GM21786 (cell line): ENCODE measurements around the gene AMOTL1.
"Not testable (repeated sequence)": the region's sequence is repeated elsewhere in the genome, so short reads cannot be mapped to it uniquely, and the experiment has no call there.

ENCODE experiments used
- ATAC-seq: cut with Tn5 transposase; IDR thresholded peaks from one replicate; pipeline ENCODE4 v1.9.1; 2021; ENCODE audit not compliant: unreplicated experiment

AMOTL1 gene

DNA sequence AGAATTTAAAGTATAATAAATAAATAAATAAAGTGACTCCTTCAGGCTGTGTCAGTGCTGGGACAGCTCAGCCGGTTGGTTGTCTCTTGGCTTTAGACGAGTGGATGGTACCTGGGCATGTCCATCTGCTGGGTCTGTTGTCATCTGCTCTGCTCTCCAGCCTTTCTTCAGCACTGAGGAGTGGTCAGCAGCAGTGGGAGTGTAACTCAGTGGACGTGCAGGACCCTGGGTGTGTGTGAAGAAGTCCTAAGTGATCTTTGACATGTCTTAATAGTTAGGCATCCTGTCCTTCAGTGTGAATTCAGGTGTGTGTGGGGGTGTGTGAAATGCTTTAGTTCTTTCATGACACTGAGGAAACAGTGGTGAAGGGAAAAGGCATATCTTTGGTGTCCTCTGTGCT, 24.3 kb downstream of the AMOTL1 start:
- ATAC-seq, result no peak

DNA sequence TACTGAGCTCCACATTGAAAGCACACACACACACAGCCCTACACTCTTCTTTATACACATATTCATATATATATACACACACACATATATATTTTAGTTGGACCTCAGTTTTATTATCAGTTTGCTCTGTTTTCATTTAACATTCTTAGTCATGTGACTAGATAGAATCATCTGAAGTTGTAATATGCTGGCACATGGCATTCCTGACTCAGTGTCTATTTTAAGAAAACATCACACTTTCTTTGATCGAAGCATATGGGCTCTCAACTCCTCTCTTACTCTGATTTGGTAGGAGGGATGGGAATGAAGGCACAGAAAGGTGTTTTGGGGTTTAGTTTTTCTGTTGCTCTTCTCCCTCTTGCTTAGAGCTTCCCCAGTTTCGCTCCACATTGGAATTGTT, 24.8 kb downstream of the AMOTL1 start:
- no peak for ATAC-seq

DNA sequence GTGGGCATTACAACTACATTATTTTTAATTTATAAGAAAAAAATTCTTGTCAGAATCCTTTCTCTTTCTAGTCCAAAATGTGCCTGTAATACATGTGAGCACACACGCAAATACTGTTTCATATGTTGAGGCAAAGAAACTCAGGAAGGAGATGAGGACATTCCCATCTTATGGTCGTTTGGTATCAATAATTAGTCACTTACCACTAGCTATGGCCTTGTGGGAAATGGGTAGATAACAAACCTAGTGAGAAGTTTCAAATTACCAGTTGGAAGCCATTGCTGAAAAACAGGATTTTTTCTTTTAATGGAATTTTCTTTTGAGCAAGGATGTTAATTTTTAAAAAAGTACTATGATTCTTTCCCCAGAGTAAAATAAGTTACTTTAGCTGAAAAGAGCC, 25.7 kb downstream of the AMOTL1 start:
- no peak for ATAC-seq

DNA sequence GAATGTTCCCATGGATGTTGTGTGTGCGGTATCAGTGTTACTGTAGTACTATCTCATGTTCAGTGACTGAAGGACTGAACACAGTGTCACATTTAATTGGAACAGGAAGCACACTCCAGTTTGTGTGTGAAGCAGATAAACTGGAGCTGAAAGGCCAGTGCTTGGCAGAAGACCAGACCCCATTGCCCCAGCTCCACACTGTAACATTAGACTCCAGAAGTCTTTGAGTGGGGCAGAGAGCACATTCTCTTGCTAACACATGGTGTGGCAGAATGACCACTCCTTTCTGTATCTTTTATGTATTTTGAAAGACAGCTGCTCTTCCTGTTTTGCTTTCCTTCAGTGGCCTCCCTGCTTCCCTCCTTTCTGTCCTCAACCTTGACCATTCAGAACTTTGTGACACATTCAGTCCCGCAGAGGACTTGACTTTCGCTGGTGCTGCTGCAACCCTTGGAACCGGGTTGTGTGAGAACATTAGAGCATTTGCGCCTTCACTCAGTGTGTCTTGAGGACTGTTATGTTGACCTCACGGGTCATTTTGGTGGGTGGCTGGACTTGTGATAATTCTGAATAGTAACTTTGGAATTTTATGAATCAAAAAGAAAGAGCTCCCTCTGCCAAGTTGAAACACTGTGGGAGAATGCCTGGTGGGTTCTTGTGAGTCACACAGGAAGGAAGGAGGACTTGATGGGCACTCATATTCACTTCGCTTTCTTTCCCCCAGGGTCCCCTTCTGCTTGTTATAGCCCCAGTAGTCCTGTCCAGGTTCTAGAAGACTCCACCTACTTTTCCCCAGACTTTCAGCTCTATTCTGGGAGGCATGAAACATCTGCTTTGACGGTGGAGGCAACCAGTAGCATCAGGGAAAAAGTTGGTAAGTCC, 26.4 kb downstream of the AMOTL1 start:
- ATAC-seq, result no peak

DNA sequence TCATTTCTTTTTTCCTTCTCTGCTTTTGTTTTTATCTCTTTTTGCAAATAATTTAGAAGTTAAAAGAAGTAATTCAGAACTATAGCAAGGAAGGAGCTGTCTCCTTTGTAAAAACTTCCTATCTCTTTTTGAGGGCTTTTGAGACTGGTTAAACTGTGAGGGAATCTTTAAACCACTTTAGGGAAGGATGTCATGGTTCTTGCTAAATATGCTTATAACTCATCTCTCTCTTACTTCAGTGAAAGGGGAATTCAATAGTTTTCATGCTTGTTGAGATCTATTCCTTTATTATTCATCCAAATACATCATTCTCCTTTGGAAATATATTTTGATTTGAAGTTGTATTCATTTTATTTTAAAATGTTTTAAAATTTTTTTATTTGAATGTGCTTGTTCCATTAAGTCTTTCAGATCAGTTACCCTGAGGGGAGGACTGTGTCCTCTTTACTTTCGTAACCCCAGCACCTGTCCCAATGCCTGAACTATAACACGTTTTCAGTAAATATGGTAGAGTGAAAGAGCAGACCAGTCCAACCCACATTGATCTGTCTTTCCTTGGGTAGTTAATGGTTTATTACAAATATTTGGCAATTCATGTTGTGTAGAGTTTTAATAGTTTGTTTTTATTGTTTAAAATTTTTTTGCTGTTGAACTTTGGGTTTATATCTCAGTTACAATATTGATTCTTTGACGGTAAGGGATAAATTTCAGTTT, 27.5 kb downstream of the AMOTL1 start:
- no peak for ATAC-seq

DNA sequence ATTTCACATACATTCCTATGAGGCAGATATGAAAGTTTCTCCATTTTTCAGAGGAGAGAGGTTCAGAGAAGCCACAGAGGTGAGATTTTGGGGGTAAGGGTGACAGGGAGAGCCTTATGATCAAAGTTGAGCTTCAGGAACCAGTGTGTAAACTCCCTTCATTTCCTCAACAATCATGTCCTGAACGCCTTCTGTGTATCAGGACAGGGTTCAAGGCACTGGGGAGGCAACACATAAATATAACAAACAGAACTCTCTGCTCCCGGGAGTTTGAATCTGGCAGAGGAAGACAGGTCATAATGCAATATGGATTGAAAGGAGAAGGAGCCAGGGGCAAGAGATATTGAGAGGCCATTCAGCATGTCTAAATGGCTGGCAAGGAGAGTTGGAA, 28.0 kb downstream of the AMOTL1 start:
- ATAC-seq, result no peak

DNA sequence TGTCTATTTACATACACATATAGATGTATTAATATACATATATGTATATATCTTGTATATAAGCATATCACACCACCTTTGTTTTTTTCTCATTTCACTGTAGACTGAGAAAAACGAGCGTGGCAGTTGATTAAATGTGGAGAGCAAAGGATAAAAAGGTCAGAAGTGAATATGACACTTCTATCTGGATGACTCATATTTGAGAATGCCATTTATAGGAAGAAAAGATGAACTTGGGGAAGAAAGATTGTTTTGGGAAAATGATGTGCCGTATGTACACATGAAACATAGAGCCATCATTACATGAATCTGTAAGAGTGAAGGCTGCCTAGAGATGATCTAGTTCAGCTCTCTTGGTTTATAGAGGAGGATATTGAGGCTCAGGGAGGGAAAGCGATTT, 28.7 kb downstream of the AMOTL1 start:
- ATAC-seq, result no peak

DNA sequence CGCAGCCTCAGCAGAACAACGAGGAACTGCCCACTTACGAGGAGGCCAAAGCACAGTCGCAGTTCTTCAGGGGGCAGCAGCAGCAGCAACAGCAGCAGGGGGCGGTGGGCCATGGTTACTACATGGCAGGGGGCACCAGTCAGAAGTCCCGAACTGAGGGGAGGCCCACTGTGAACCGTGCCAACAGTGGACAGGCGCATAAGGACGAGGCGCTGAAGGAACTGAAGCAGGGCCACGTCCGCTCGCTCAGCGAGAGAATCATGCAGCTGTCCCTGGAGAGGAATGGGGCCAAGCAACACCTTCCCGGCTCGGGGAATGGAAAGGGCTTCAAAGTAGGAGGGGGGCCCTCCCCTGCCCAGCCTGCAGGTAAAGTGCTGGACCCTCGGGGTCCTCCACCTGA, 31.6 kb downstream of the AMOTL1 start:
- ATAC-seq, result no peak

DNA sequence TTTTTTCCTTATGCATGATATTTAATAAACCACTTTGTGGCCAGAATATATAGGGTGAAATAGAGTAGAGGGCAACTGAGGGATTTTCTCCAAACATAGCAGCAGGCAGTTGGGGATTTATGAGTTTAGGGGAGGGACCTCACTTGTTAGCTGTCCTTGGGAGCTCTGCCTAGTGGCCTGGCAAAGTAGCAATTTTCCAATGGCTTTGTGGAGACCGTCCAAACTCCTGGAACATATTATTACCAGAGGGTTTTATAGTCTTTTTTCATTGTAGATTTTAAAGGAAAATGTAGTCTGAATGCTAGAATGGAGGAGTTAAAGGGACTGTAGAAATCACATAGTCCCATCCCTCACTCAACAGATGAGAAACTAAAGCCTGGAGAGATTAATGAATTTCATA, 32.3 kb downstream of the AMOTL1 start:
- no peak for ATAC-seq

DNA sequence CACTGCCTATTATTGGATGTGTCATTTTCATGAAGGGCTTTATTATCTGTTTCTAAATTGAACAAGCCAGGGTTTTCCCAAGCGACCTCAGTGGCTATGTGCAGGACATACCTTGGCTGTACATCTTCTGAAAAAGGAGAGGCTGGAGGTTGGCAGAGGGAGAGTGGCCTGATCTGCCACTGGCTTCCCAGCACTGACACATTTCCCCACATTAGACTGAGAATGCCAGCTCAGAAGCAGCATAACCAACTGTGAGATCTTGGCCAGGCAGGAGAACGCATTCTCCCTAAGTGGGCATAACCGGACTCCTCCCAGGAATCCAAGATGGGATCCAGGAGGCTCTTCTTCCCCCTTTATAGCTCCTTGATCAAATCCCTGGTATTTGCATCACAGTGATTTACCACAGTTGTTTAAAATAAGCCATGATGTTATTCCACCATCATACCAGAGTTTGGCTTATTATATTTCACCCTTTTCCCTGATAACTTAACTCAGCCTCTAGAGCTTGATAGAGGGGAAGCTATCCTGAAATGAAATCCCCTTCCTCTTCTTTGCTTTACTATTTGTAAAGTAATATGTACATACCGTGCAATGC, 33.8 kb downstream of the AMOTL1 start:
- no peak for ATAC-seq

DNA sequence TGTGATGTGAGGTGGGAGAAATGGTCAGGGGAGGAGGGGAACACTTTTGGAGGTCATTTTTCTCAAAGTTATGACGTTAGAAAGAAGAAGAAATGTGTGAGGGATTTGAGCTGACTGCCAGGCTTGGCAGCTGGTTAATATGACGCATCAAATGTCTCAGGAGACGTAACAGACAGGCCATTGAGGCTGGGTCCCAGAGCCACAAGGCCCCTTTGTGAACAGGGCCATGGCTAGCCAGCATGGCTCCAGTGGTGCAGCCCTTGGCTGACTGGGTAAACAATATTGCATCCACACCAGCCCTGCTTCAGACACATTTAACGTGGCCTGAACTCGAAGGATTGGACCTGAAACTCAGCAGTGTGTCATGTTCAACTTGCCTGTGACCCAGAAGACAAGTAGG, 34.3 kb downstream of the AMOTL1 start:
- ATAC-seq, result no peak

DNA sequence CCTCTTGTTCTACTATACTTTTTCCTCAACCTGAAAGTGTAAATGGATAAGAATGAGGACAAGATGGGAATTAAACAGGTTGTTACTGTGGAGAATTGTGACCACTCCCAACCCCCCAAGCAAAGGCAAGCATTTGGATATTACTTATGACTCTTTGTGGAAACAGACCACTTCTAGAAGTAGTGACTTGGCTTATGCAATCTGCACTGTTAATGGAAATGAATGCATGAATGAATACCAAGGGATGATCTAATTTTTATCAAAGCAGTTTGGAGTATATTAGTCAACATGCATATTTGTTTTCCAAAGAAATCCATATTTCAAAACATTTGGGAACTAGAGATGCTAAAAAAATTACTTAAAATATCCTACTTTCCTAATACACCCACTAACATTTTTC, 35.3 kb downstream of the AMOTL1 start:
- no peak for ATAC-seq

DNA sequence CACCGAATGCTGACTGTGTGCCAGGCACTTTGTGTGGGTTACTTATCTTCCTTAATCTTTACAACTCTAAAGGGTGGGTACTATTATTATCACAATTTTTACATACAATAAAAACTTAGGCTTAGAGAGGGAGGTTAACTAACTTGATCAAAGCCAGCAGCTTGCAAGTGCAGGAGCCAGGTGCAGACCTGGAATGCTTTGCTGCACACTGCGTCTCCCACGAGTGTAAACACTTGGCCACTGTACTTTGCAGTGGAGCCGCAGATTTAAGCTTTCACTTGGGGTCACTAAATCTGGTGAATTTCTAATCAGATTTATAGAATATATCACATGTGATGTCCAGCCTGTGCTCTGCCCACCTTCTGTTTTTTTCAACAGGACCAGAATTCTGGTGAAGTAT, 36.7 kb downstream of the AMOTL1 start:
- no peak for ATAC-seq

DNA sequence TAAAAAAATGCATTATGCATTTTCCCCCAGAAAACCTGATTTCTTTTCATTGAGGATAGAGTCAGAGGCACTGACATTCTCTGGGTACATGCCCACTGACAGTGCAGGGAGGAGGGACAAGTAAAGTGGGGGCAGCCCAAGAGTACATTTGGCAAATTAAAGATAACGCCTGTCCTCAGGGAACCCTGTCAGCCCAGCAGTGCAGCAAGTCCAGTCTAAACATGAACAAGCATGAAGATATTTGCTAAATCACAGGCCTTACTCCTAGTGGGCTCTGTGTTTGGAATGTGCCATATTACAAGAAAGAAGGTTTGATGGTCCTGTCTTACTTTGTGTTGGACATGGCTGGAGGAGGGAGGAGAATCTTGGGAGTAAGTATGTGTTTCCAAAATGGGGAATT, 37.9 kb downstream of the AMOTL1 start:
- ATAC-seq, result no peak

DNA sequence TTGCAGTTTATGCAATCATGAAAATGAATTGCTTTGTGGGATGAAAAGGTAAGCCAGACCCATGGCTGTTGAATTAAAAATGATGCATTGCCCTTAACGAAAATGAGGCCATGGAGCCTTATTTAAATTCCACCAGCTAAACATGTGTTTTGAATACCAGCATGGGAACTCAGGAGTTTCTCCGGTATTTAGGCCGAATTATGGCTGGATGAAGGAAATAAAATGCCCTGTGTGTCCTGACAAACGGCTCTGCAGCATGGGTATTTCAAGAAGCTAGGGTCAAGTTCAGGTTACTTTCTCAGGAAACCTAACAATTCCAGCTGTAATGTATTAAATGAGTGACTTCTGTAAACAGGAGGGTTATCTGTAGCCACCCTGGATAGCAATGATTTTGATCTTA, 38.3 kb downstream of the AMOTL1 start:
- no peak for ATAC-seq

DNA sequence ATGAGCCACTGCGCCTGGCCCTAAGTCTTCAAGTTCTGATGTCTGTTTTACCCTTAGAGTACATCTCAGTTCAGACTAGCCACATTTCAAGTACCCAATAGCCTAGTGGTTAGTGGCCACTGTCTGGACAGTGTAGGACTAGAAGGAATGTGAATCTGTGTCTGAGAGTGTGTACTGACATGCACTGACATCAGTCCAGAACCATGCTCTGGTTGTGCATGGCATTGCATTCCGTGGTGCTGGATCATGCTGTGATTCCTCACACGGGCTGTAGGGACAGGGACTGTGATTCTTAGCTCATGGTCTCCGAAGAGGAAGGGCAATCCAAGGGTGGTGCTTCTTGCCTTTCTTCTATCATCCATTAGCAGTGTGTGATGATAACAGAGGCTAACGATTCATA, 41.1 kb downstream of the AMOTL1 start:
- ATAC-seq, result no peak

DNA sequence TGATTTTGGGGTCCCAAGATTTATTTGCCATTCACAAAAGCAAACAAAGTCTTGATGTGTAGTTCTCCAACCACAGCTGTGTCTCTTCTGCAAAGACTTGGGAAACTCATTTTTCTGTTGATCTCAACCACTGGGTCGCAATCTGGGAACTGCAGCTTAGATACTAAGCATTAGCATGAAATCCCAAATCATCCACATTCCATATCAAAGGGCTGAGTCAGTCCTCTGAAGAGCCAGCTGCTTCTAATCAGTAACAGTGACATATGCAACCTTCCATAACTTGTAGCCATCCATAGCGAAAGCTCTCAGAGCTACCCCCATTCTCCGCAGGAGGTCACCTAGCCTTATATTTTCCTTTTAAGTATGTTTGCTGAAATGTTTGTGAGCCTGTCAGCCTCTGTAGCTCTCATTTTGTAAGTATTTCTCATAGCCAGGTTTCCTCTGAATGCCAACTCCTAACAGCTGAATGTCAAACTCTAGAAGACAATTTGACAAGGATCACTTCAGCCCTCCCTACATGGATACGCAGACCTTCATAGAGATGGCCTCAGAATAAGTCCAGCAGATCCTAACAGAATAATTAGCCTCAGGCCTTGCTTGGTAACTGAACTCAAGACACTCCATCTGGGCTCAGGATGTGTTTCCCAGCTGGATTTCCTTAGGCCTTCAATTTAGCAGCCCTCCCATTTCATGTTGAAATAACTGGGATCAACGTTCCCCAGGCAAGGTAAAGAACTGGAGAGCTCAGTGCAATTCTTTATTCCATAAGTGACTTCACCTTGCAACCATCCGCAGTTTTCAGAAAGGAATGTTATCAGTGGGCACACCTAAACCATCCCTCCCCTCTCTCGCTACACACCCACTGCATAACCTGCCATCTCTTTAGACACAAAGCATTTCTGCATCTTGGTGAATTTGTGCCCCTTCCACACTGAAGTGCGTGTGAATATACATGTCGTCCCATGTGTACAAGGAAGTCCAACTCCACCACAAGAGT, 44.9 kb downstream of the AMOTL1 start:
- ATAC-seq, result not testable (repeated sequence)

DNA sequence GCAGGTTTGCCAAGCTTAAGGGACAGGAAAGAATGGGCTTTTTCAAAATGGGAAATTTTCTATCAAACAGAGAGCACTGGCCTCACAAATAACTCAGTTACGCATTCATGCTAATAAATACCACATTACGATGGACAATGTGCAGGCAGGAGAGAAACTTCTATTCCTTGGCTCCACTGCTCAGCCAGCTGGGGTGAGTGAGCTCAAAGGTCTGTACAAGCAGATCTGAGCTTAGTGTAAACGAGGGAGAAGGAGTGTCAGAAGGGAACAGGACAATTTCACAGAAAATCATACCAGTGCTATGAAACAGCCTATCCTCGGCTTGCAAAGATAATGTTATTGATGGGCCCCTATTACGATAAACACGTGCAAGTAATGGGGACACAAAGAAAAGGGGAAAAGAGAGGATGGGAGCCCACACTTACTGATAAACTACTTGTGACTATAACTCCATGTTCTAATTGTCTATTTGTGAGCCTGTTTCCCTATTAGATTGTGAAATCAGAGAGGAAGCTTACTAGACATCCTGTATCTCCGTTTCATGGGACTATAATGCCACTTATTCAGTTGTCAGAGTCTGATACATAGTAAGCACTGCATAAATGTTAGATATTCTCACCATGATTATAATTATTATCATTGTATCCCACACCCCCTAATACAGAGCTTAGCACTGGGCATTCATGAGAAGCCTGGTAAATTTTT, 46.3 kb downstream of the AMOTL1 start:
- ATAC-seq, result no peak

DNA sequence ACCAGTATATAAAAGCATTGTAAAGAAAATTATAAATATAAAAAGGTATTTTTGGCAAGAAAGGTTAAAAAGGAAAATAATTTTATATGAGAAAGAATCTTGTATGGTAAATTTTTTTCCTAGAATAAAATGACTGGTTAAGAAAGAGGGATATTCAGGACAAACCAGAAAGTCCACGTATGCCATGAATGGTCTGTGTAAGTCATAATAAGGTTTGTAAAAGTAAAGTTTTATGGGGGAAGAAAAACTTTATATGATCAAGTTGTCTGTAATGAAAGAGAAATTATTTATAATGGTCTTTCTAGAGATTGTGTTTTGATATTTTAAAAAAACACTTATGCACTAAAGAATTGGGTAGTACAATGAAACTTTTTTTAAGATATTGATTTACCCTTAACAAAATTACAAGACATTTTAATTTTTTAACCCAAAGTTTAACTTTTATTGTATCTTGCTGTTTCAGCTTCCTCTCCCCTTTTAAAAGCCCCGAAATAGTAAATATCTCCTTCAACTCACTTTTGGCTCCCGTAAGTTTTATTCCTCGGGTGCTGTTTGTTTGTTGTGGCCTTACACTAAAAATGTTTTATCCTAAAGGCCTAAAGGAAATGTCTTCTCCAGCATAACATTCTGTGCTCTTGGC, 47.7 kb downstream of the AMOTL1 start:
- ATAC-seq, result no peak

DNA sequence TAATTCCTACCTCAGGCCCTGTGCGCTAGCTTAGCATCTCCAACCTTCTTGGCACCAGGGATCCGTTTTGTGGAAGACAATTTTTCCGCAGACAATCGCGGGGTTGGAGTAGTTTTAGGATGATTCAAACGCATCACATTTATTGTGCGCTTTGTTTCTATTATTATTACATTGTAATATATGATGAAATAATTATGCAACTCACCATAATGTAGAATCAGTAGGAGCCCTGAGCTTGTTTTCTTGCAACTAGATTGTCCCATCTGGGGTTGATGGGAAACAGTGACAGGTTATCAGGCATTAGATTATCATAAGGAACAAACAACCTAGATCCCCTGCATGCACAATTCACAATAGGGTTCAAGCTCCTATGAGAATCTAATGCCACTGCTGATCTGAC, 52.3 kb downstream of the AMOTL1 start:
- ATAC-seq, result no peak
